Stimulated activated CD4-positive, alpha-beta T cell treated with anti-CD3 and anti-CD28 coated beads, TNF-alpha, amount 100 ng/mL, for 4 hours (primary cell): ENCODE data around the gene IL36B.
A peak's percentile ranks its signal among the peaks of the same experiment; 100 is the strongest.
"Not testable (repeated sequence)": the region's sequence is repeated elsewhere in the genome, so short reads cannot be mapped to it uniquely, and the experiment has no call there.

Experiments
- DNase-seq, 3 experiments: peaks; one replicate each; pipeline ENCODE4 v3.0.0-alpha.2; 2020; ENCODE audit warnings: low read depth in 3 of 3

The IL36B gene

DNA sequence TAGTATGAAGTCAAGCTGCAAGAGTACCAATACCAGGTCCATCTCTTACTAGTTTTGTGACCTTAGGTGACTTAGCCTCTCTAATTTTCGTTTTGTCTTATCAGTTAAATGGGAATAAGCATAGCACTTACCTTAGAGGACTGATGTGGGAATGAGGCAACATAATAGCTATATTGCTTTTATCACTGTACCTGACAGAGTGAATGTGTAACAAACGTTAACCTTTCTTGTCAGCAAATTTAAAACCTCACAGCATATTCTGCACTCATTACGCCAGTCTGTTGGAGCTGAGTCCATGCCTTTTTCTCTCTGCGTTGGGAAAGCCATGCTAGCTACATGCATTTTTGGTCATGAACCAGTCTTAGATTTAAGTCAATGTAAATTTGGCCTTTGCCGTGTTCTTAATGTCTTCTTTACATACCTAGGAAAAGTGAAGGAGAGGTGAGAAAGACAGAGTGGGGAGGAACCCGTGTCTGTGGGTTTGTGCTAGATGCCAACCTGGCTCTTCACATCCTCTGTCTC, at the start of gene IL36B:
Gene IL36B, minus strand, starts transcription at position 472 of the 522 bp plus-strand sequence.
- no peak for DNase-seq

DNA sequence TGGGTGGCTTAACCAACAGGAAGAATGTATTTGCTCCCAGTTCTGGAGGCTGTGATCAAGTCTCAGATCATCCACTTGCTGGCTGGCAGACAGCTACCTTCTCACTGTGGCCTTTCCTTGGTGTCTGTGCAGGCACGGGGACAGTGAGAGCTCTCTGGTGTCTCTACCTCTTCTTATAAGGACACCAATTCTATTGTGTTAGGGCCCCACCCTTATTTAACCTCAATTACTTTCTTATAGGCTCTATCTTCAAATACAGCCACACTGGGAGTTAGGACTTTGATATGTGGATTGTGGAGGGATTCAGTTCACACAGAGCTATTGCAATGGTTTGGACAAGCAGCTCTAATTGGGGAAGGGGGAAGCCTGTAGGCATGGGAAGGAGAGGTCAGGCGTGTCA, 49.5 kb upstream of the IL36B start:
- DNase-seq, result no peak

DNA sequence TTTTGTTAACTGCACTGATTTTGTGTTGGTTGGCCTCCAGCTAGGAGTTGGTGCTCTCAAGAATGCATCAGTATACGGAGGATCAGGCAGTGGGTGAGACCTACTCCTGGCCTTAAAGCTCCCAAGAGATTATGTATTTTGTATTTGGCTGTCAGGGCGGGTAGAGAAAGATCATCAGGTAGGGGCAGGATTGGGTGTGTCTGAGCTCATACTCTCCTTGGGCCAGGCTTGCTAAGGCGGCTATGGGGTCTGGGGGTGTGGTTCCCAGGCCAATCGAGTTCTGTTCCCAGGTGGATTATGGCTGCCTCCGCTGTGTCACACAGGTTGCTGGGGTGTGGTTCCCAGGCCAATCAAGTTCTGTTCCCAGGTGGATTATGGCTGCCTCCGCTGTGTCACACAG, 45.9 kb upstream of the IL36B start:
- no peak for DNase-seq

DNA sequence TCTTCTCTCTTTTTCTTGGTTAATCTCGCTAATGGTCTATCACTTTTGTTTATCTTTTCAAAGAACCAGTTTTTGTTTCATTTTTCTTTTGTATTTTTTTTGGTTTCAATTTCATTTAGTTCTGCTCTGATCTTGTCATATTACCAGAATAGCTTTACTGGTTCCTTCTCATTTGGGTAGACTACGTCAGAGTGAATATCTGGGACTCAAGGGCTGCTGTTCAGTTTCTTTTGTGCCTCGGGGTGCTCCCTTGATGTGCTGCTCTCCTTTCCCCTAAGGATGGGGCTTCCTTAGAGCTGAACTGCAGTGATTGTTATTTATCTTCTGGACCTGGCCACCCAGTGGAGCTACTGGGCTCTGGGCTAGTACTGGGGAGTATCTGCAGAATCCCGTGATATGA, 45.4 kb upstream of the IL36B start:
- DNase-seq, result no peak

DNA sequence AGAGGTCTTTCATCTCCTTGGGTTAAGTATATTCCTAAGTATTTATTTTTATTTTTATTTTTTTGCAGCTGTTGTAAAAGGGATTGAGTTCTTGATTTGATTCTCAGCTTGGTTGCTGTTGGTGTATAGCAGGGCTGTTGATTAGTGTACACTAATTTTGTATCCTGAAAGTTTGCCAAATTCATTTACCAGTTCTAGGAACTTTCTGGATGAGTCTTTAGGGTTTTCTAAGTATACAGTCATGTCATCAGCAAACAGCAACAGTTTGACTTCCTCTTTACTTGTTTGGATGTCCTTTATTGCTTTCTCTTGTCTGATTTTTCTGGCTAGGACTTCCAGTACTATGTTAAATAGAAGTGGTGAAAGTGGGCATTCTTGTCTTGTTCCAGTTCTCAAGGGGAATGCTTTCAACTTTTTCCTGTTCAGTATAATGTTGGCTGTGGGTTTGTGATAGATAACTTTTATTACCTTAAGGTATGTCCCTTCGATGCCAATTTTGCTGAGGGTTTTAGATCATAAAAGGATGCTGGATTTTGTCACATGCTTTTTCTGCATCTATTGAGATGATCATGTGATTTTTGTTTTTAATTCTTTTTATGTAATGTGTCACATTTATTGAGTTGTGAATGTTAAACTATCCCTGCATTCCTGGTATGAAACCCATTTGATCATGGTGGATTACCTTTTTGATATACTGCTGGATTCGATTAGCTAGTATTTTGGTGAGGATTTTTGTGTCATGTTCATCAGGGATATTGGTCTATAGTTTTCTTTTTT, 44.4 kb upstream of the IL36B start:
- DNase-seq, result not testable (repeated sequence)

DNA sequence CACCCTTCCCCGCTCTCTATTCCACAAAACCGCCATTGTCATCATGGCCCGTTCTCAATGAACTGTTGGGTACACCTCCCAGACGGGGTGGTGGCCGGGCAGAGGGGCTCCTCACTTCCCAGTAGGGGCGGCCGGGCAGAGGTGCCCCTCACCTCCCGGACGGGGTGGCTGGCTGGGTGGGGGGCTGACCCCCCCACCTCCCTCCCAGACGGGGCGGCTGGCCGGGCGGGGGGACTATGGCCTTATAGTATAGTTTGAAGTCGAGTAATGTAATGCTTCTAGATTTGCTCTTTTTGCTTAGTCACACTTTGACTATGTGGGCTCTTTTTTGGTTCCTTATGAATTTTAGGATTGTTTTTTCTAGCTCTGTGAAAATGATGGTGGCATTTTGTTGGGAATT, 43.6 kb upstream of the IL36B start:
- not testable (repeated sequence) for DNase-seq

DNA sequence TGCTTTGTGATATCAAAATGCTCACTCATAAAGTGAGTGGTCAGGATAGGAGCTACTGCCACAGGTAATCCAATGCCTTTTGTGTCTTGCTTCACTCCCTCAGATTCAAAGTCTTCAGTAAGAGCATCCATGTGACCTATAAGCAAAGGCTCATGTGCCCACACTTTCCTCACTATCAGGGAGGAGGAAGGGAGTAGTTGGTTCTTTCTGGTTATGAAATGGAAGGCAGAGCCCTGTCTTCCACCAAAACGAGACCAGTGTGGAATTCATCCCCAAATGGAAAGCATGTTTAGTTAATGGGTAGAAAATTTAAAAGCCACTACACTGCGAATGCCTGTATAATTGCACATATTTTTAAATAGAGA, 40.9 kb upstream of the IL36B start:
- DNase-seq, result no peak

DNA sequence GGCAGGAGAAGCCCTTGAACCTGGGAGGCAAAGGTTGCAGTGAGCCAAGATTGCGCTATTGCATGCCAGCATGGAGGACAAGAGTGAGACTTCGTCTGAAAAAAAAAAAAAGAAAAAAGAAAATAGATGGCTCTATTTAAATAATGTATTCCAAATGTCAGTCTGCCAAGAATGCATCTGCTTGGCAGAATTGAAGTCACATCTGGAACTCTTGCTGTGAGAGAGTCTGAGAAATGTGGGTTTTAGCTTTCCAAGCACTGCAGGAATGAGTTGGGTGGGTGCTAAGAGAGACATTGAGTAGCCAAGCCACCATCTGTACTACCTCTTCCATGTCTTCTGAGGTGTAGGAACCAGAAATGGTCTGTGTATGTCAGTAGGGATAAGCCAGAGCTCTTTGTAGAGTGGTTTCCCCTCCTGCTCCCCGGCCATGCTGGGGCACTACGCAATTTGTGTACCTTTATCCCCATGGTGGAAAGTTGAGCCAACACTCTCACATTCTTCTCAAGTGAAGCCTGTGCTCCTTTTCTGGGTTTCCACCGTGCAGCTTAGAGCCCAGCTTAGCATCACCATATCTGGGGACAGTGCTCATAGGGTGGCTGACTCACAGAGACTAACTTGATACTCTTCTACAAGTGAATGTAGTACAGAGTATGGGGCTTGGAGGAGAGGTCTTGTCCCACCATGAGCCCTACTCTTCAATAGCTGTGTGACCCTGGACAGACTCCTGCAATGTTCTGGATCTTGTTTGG, 40.4 kb upstream of the IL36B start:
- DNase-seq, result no peak

DNA sequence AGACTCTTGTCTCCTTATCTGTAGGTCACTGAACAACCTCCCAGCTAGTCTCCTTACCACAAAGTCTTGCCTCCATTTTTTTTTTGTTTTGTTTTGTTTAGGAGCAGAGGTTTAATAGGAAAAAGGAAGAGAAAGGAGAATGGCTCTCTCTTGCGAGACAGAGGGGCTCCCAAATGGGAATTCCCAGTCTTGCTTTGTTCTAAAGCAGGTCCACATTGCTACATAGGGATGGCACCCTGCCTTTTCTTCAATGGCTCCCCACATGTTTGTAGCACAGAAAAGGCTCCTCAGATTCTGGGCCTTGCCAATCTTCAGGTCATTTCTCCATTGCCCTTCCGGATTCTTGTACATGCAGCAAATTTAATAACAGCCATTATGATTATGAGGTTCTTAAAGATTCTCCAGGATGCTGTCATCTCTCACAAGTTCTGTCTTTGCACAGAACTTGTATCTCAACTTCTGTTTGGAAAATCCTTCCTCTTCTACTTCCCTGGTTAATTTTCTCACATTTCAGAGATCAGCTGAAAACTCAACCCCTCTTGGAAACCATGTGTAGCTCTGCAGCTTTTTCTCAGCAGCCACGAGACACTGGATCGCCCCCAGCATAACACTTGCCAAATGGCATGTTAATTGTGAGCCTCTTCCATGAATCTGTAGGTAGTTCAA, 38.7 kb upstream of the IL36B start:
- no peak for DNase-seq

DNA sequence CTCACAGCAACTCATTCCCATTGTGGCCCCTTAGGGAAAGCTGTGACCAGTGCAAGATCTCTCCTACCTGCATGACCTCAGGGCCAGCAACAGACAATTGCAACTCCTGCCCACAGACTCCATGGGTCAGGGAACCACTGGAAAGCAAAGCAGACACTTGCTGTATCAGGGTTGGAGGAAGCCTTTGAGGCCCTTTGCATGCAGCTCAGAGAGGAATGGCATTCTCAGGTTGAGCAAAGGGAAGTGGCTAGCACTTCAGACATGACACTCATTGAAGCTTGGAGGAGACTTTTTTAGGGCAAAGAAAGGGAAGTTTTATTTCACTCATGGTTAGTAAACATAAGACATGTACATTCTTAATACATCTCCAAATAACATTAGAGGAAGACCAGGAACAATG, 37.2 kb upstream of the IL36B start:
- no peak for DNase-seq

DNA sequence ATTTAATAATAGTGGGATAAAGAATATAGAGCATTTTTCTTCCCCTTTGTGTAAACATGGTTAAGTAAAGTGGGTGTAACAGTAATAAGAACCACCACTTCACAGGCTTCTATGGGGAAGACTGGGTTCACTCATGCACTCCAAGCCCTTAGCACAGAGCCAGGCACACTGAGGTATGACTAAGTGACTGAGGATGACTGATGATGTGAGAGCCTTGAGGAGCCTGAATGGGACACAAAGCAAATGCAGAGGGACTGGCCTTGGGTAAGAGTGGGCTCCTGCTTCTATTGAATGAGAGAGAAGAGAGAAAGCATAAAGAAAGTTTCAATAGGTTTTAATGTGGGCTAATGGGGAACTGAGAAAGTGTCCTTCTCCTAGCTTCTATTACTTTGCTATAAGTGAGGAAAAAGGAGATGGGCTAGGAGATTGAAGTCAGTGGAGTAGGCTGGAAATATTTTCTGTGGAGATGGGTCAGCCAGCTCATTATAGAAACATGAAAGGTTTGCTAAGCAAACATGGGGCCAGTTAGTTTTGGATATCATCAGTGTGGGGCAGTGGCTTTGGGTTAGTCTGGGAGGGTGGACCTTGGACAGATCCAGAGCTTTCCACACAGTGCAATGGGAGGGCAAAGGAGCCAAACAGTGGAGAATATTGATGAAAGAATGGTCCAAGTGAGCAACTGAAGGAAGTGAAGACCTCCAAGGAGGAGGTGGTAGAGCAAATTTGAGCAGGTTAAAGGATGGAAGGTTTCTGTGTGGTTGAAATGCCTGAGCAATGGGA, 35.7 kb upstream of the IL36B start:
- DNase-seq, result no peak

DNA sequence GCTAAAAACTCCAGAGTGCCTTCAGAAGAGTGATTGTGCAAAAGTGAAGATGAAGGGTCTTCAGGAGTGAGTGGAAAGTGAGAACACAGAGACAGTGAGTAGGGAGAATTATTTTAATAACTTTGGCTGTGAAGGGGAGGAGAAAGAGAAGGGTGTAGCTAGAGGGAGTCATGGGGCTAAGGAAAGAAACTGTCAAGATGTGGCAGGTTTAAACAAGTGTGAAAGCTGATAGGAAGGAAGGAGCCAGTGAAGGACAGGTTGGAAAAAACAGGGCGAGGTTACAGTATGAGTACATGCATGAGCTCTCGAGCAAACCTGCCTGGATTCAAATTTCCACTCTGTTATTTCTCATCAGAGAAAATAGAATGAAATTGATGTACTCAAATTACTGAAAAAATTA, 32.9 kb upstream of the IL36B start:
- DNase-seq, result no peak

DNA sequence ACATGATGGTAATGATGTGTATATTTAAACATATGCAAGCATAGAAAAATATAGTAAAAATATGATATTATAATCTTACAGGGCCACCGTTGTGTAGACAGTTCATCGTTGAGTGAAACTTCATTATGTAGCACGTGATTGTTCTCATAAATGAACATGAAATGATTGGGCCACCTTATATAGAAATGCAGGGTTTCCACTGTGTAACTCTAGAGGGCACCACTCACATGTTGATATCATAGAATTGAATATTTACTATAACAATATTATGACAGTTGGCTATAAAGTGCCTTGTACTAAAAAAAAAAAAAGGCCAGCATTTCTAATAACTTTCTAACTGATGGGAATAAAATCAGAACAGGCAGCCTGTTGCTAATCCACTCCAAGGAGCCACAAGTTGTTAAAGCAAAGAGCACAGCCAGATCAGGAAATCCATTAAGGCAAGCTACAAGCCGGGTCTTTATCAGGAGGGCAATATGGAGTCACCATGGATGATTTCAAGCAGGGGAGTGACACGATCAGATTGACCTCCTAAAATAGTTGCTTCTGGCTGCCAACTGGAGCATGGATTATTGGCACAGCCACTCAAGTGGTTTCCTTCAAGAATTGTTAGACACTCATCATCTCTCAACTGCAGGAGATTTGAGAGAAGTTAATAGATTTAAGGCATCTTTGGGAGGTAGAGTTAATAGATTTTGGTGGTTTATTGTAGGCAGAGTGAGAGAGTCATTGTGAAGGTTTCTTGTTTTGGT, 31.8 kb upstream of the IL36B start:
- DNase-seq, result no peak

DNA sequence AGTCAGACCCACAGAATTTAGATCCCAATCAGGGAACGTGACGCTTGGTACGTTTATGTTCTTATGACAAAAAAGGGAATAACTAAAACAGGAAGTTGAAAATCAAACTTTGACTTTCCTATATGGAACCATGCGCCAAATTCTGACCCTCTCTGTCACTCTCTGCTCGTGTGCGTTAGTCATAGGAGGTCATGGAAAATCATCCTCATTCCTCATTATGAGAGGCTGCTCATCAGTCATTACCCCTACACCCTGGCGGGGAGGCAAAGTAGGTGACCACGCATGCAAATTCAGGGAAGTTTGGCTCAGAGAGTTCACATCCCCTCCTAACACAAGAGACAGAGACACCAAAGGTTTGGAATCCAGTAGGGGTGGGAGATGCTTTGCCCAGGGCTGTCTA, 30.6 kb upstream of the IL36B start:
- DNase-seq, result no peak

DNA sequence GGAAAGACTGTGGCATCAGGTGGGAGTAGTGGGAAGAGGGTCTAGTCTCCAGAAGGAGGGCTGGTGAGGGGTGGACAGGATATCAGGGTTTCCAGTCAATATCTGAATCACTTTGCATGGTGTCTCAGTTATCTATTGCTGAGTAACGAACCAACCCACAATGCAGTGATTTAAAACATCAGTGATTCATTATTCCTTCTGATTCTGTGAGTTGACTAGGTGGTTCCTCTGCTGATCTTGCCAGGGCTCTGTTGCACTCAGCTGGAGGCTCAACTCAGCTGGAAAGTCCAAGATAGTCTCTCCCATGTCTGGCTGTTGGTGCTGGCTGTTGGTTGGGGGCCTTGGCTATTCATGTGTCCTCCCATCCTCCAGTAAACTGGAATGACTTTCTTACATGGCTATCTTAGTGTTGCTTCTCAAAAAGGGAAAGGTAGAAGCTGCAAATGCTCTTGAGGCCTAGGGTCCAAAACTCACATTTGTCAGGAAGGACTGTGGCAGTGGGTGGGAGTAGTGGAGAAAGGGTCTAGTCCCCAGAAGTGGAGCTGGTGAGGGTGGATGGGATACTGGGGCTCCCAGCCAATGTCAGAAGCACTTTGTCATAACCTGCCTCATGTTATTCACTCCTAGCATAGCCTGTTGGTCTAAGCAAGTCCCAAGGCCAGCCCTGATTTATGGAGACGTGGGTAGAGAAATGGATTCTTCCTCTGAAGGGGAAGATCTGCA, 29.0 kb upstream of the IL36B start:
- DNase-seq, result no peak

DNA sequence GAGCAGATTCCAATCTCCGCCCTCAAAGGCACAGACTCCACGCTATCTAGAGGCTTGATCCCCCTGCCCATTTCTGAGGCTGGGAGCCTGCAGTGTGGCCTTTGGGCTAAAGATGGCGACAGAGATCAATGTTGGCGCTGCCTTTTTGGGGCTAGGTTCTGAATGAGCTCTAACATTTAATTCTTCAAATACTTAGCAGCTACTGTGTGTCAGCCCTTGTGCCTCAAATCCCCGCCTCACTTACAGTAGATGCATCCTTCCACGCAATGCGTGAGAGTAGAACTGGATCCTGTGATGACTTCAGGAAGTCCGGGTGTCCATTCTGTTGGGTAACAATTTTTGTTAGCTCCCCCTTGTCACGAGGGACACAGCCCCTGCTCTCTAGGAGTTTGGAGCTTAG, 27.5 kb upstream of the IL36B start:
- peak in 2 of 3 experiments; percentile 17 to 25 for DNase-seq

DNA sequence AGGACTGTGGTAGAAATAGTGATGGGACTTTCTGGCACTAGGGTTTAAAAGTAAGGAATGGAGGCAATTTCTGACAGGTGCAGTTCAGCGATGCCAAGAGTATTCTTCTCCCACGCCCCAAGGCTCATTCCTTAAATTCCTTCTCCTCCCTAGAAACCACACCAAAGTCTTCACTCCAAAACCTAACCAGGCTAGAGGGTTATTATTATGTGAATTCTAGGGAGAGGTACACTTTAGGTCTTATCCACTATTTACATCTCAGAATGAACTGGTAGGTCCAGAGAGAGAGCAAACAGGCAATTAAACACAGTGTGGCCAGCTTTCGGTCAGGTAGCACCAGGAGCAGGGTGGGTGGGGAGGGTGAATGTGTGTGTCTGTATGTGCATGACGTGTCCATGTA, 26.5 kb upstream of the IL36B start:
- DNase-seq, result no peak

DNA sequence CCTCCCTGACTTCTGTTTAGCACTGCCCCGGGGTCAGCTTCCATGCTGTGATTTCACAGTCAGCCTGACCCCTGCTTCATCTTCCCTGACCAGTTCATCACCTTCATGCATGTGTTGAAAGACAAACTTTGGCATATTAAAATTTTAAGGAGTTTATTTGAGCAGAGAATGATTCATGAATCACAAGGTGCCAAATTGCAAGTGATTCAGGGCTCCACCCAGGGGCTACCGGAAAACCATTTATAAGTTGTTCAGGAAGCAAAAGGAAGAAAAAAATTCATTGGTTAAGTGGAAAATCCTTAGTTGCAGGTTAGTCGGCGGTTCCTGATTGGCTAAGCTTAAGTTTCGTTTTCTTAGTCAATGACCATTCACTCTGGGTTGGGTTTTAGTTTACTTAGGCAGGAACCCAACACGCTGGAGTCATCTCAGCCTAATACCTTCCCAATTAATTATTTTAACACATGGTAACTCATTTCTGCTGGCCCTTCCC, 25.7 kb upstream of the IL36B start:
- no peak for DNase-seq

DNA sequence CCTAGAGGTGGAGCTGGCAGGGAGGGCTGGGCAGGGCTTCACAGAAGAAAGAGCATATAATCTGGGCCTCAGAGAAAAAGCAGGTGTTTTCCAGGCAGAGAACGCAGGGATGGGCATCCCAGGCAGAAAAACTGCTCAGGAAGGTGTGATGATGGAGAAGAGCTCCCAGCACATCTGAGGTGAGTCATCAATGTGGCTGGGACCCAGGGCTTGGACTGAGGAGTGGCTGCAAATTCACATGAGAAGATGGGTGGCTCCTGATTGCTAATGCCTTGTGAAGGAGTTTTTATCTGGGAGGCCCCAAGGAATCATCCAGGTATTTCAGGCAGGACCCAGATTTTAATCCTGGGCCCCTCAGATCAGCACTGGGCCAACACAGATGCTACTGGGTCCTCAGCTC, 25.3 kb upstream of the IL36B start:
- no peak for DNase-seq

DNA sequence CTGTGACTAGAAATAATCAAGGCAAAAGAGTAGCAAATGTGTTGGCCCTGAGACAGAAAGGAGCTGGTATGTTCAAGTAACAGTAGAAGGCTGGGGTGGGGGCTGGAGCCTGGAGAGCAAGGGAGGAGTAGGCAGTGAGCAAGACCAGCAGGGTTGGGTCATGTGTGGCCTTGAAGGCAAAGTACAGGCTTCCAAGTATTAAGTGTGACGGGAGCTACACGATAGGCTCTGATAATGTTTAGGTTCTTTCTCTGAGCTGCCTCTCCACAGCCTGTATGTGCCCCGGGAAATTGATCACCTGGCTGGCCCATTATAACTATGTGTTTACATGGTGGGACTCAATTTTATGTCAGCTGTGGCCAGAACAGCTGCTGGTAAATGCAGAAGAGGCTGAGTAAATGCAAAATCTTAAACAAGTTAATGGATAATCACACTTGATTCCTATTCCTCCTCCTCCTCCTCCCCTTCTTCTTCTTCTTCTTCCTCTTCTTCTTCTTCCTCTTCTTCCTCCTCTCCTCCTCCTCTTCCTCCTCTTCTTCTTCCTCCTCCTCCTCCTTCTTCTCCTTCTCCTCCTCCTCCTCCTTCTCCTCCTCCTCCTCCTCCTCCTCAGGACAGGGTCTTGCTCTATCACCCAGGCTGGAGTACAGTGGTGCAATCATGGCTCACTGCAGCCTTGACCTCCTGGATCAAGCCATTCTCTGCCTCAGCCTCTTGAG, 24.4 kb upstream of the IL36B start:
- DNase-seq, result no peak
